GM18511 (cell line): ENCODE data around the gene GRIK1.

Experiments used
- ATAC-seq: cut with Tn5 transposase; IDR thresholded peaks from one replicate; pipeline ENCODE4 v1.9.1; 2021; ENCODE audit warnings: mild to moderate bottlenecking, moderate library complexity; ENCODE audit not compliant: unreplicated experiment

The GRIK1 gene

GRCh38 chr21:29829564-29830275 lies 110.1 kb downstream of the GRIK1 start:
- no peak for ATAC-seq

- ATAC-seq, result no peak
Measured at GRCh38 chr21:29827647-29828046, 112.1 kb downstream of the GRIK1 start.

- no peak for ATAC-seq
Measured at GRCh38 chr21:29827236-29827635, 112.6 kb downstream of the GRIK1 start.

- ATAC-seq, result no peak
Measured at GRCh38 chr21:29826386-29826785, 113.4 kb downstream of the GRIK1 start.

GRCh38 chr21:29825936-29826335 lies 113.9 kb downstream of the GRIK1 start:
- no peak for ATAC-seq

- no peak for ATAC-seq
Measured at GRCh38 chr21:29825345-29825744, 114.5 kb downstream of the GRIK1 start.

GRCh38 chr21:29822064-29822463 lies 117.7 kb downstream of the GRIK1 start:
- no peak for ATAC-seq

- ATAC-seq, result no peak
Measured at GRCh38 chr21:29821230-29821629, 118.6 kb downstream of the GRIK1 start.

- ATAC-seq, result no peak
Measured at GRCh38 chr21:29819675-29820326, 120.0 kb downstream of the GRIK1 start.

GRCh38 chr21:29818383-29818921 lies 121.3 kb downstream of the GRIK1 start:
- ATAC-seq, result no peak

GRCh38 chr21:29817450-29817849 lies 122.3 kb downstream of the GRIK1 start:
- ATAC-seq, result no peak

- no peak for ATAC-seq
Measured at GRCh38 chr21:29812947-29813346, 126.8 kb downstream of the GRIK1 start.

- no peak for ATAC-seq
Measured at GRCh38 chr21:29810871-29811270, 128.9 kb downstream of the GRIK1 start.

- no peak for ATAC-seq
Measured at GRCh38 chr21:29808153-29808552, 131.6 kb downstream of the GRIK1 start.

GRCh38 chr21:29805105-29805504 lies 134.7 kb downstream of the GRIK1 start:
- no peak for ATAC-seq

GRCh38 chr21:29803191-29803590 lies 136.6 kb downstream of the GRIK1 start:
- ATAC-seq, result no peak

- no peak for ATAC-seq
Measured at GRCh38 chr21:29801122-29801521, 138.7 kb downstream of the GRIK1 start.

- ATAC-seq, result no peak
Measured at GRCh38 chr21:29800056-29800455, 139.7 kb downstream of the GRIK1 start.

- no peak for ATAC-seq
Measured at GRCh38 chr21:29798840-29799239, 141.0 kb downstream of the GRIK1 start.

- no peak for ATAC-seq
Measured at GRCh38 chr21:29797155-29797554, 142.6 kb downstream of the GRIK1 start.

- ATAC-seq, result no peak
Measured at GRCh38 chr21:29793712-29794111, 146.1 kb downstream of the GRIK1 start.

- ATAC-seq, result no peak
Measured at GRCh38 chr21:29789393-29789792, 150.4 kb downstream of the GRIK1 start.
